ENCODE data around the gene GPR137.

GRCh38 chr11:64258946-64259532 lies 26.6 kb upstream of the GPR137 start:
- TF ChIP-seq SRF (IDR thresholded peaks at IDR 0.05; ENCODE audit: low read depth) (no peak), CTCF (IDR thresholded peaks at IDR 0.05 in 2 of 3, conservative IDR thresholded peaks at IDR 0.05 in 1 of 3; ENCODE audit: borderline replicate concordance in 1 of 3, insufficient read depth in 1 of 3, low read depth in 2 of 3, low read length in 2 of 3) (no peak), EZH2phosphoT487 (IDR thresholded peaks at IDR 0.05; ENCODE audit: borderline replicate concordance) (no peak), ZNF274 (IDR thresholded peaks at IDR 0.05; ENCODE audit: low read depth, low read length) (no peak), REST (IDR thresholded peaks at IDR 0.05; ENCODE audit: low read depth) (no peak), CBX3 (IDR thresholded peaks at IDR 0.05; ENCODE audit: low read depth) (no peak), POLR2A (IDR thresholded peaks at IDR 0.05; ENCODE audit: borderline replicate concordance, extremely low read depth, insufficient read depth, insufficient read length) (no peak), POLR2AphosphoS5 (IDR thresholded peaks at IDR 0.05; ENCODE audit: low read depth, low read length) (no peak), FOSL1 (IDR thresholded peaks at IDR 0.05; ENCODE audit: low read depth) (no peak), RAD21 (IDR thresholded peaks at IDR 0.05; ENCODE audit: low read depth) (no peak), ATF3 (IDR thresholded peaks at IDR 0.05) (no peak), SIN3A (IDR thresholded peaks at IDR 0.05; ENCODE audit: low read depth) (no peak), JUND (IDR thresholded peaks at IDR 0.05) (no peak), SP1 (IDR thresholded peaks at IDR 0.05; ENCODE audit: low read depth) (no peak)

Data from HCT116 (cell line).